ENCODE data around the gene POLR2H.

- TF ChIP-seq CTCF (conservative IDR thresholded peaks at IDR 0.05; ENCODE audit: low read depth, low read length) (no peak), RAD21 (IDR thresholded peaks at IDR 0.05; ENCODE audit: low read length) (no peak), POLR2A (IDR thresholded peaks at IDR 0.05; ENCODE audit: low read depth, low read length) (no peak), CEBPB (IDR thresholded peaks at IDR 0.05; ENCODE audit: low read depth, low read length) (no peak)
Measured at GRCh38 chr3:184372911-184373310, 11.4 kb downstream of the POLR2H start.

Data from IMR-90 (cell line).